Thoracic aorta (tissue), 2 donors: ENCODE measurements around the gene LYST. TPM values are rescaled to one million over a fixed set of nuclear protein-coding genes. Genes with fewer than 3 reads are reported as not detected.

Experiments used
- ATAC-seq: fragments of 150-250 bp; one replicate; pipeline ENCODE4 v1.8.0; 2017; ENCODE audit warnings: low read depth; ENCODE audit not compliant: insufficient number of reproducible peaks, low FRiP score
- DNase-seq: peaks from one replicate; pipeline ENCODE4 v3.0.0-alpha.2; 2020; ENCODE audit warnings: low spot score
- H3K27ac ChIP-seq, 2 donors: fragments of 200-600 bp; sonication (generic); 1 replicate in 1 of 2; 2 replicates in 1 of 2; pipeline ENCODE4 v1.5.1; 2016; ENCODE audit warnings: mild to moderate bottlenecking in 2 of 2, moderate library complexity in 2 of 2
- H3K27me3 ChIP-seq: fragments of 200-600 bp; sonication (generic); replicated peaks from 2 replicates; pipeline ENCODE4 v1.6.0; 2016; ENCODE audit warnings: mild to moderate bottlenecking; ENCODE audit not compliant: insufficient read depth
- H3K36me3 ChIP-seq: fragments of 200-600 bp; sonication (generic); one replicate; pipeline ENCODE4 v1.5.1; 2016
- H3K4me1 ChIP-seq, 2 donors: fragments of 200-600 bp; sonication (generic); 1 replicate in 1 of 2; 2 replicates in 1 of 2; pipeline versions ENCODE4 v1.5.1 to v1.6.0; 2016; ENCODE audit warnings: low read depth in 2 of 2, mild to moderate bottlenecking in 1 of 2; ENCODE audit not compliant: control insufficient read depth in 1 of 2
- H3K4me3 ChIP-seq: fragments of 200-600 bp; sonication (generic); 2 replicates; pipeline ENCODE4 v1.5.1; 2016; ENCODE audit warnings: mild to moderate bottlenecking
- H3K9me3 ChIP-seq: fragments of 200-600 bp; sonication (generic); 2 replicates; pipeline ENCODE4 v1.5.1; 2016
- CTCF ChIP-seq: fragments of 200-600 bp; sonication (generic); IDR thresholded peaks from one replicate; pipeline ENCODE4 v1.5.1; 2019; ENCODE audit warnings: antibody characterized with exemption
- total RNA-seq, 2 donors: library from RNA; depleted of rRNA; stranded (reverse); fragments of >200 nt; gene quantifications; one replicate each; pipeline versions ENCODE4 v1.1.0 to v1.2.3, GENCODE V29; 2016

Gene LYST
- total RNA-seq, 2 donors from 2014 or later = 32.5 to 32.8 TPM

DNA sequence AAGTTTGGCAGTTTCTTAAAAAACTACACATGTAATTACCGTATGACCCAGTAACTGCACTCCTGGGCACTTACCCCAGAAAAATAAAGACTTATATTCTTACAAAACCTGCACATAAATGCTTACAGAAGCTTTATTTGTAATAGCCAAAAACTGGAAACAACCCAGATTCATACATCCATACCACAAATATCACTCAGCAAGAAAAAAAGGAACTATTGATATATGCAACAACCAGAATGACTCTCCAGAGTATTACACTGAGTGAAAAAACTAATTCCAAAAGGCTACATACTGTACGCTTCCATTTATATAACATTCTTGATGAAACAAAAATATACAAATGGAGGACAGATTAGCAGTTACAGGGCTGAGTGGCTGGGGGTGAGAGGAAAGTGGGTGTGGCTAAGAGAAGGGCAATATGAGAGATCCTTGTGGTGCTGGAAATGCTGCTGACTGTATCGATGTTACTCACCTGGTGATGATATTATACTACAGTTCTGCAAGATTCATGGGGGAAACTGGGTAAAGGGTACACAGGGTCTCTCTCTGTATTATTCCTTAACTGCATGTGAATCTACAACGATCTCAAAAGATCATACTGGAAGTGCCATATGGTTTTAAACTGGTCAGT, 121.1 kb downstream of the LYST start:
- DNase-seq (no peak), ATAC-seq (no peak)
- no peaks in the 10 kb centered on the region for H3K27me3 ChIP-seq
- H3K4me1 ChIP-seq = no peaks in the 10 kb centered on the region
- H3K4me3 ChIP-seq = no peak overlapping the region
- no peak for TF ChIP-seq CTCF
- peaks cover 4% of the 10 kb centered on the region for H3K36me3 ChIP-seq
- H3K9me3 ChIP-seq = no peaks in the 10 kb centered on the region
- no peak overlapping the region for H3K27ac ChIP-seq

DNA sequence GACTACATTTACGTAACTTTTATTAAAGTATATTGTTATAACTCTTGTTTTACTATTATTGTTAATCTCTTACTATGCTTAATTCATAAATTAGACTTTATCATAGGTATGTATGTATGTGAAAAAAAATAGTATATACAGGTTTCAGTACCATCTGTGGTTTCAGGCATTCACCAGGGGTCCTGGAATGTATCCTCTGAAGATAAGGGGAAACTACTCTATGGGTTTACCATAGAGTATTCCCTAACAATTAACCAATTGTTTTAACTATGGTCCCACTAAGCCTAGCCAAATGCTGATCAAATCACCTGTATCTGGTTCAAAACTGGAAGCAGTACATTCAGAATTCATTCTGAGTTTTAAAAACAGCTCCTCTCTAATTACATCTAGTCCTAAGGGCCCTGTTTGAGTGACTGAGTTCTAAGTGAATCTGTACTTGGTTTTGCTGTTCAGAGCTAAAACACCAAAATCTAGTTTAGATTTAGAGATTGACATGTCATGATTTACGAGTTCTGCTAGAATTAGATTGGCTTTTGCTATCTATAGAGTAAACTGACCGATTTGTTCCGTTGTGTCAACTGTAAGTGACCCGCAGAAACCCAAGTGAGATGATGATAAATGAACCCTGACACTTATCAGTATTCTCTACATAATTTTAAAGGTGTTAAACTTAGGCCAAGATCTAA, 123.6 kb downstream of the LYST start:
- Histone ChIP-seq H3K27me3 (no peaks in the 10 kb centered on the region), H3K4me3 (no peak overlapping the region), H3K27ac (no peak overlapping the region), H3K36me3 (peaks cover 4% of the 10 kb centered on the region), H3K4me1 (peaks cover 0 to 10% of the 10 kb centered on the region in 2 donors), H3K9me3 (no peaks in the 10 kb centered on the region)
- no peak for DNase-seq
- TF ChIP-seq CTCF = no peak
- ATAC-seq = no peak

GRCh38 chr1:235741294-235741693, 125.4 kb downstream of the LYST start:
- TF ChIP-seq CTCF = no peak
- Histone ChIP-seq H3K27me3 (no peaks in the 10 kb centered on the region), H3K27ac (no peak overlapping the region), H3K4me3 (no peak overlapping the region), H3K36me3 (peaks cover 4% of the 10 kb centered on the region), H3K4me1 (peaks cover 0 to 10% of the 10 kb centered on the region in 2 donors), H3K9me3 (no peaks in the 10 kb centered on the region)
- DNase-seq = no peak
- no peak for ATAC-seq

DNA sequence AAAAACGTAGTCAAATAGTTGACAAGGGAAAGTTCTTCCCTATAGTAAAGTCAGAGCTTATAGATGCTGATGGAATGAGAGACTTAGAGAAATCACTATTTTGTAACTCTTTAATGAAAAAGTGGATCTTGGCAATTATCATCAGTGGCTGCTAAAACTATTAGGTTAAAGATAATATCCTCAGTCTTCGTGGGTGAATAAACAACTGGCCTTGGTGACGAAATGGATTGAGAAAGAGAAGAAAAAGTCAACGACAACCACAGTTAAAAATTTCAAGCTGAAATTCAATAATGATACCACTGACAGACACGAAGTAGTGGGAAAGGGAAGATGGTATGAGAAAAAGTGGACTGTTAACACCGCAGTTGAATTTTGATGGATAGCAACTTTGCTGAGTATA, 127.1 kb downstream of the LYST start:
- Histone ChIP-seq H3K27ac (no peak overlapping the region), H3K36me3 (peaks cover 4% of the 10 kb centered on the region)
- no peak for TF ChIP-seq CTCF

DNA sequence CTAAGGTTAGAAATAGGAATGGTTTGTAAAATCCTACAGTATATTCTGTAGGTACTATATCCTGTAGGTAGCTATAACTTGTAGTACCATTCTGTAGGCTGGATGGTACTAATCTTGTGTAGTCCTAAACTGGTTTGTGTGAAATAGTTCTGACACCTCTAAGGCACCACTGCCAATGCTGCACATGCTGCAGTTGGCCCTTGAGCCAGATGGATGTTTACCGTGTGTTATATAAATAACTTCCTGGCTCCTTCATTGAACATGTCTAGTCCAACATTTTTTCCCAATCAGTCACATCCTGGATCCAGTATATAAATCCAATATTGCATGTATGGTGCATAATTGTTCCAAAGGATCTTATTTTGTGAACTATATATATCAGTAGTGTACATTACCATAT, 127.6 kb downstream of the LYST start:
- Histone ChIP-seq H3K27ac (no peak overlapping the region), H3K27me3 (no peaks in the 10 kb centered on the region), H3K36me3 (peaks cover 4% of the 10 kb centered on the region), H3K4me1 (peaks cover 0 to 10% of the 10 kb centered on the region in 2 donors), H3K9me3 (no peaks in the 10 kb centered on the region), H3K4me3 (no peak overlapping the region)
- ATAC-seq (no peak), DNase-seq (no peak)
- no peak for TF ChIP-seq CTCF

More for the DNA sequence above, 127.1 kb downstream of the LYST start:
- Histone ChIP-seq H3K4me3 (no peak overlapping the region), H3K9me3 (no peaks in the 10 kb centered on the region), H3K4me1 (peaks cover 0 to 10% of the 10 kb centered on the region in 2 donors), H3K27me3 (no peaks in the 10 kb centered on the region)
- DNase-seq = no peak
- ATAC-seq = no peak
